Endothelial cell of hepatic sinusoid (primary cell): ENCODE measurements around the gene C16orf96.

ENCODE experiments used
- in situ Hi-C: cut with HindIII; loops from 2 replicates; pipeline ENCODE4 v1.10.0; 2017; ENCODE audit warnings: low sequenced_read_pairs

The C16orf96 gene

GRCh38 chr16:4594433-4595410, 38.6 kb downstream of the C16orf96 start:
- in situ Hi-C loops, result no loop called here

- in situ Hi-C loops, result no loop called here
These were observed 41.0 kb downstream of the C16orf96 start for GRCh38 chr16:4597174-4597573.

- in situ Hi-C loops, result no loop called here
These were observed 42.9 kb downstream of the C16orf96 start for GRCh38 chr16:4599037-4599436.

GRCh38 chr16:4599545-4599944, 43.4 kb downstream of the C16orf96 start:
- in situ Hi-C loops, result no loop called here

GRCh38 chr16:4601036-4601863, 45.1 kb downstream of the C16orf96 start:
- in situ Hi-C loops, result no loop called here

GRCh38 chr16:4601864-4602186, 45.7 kb downstream of the C16orf96 start:
- in situ Hi-C loops, result no loop called here

- in situ Hi-C loops, result no loop called here
These were observed 46.2 kb downstream of the C16orf96 start for GRCh38 chr16:4602331-4602730.

- in situ Hi-C loops, result no loop called here
These were observed 47.6 kb downstream of the C16orf96 start for GRCh38 chr16:4603624-4604170.

- in situ Hi-C loops, result no loop called here
These were observed 48.3 kb downstream of the C16orf96 start for GRCh38 chr16:4604401-4604800.

- in situ Hi-C loops, result loop anchor here (5.0 kb wide), 1 partner anchor 84 kb away; no protein-coding TSS in a partner anchor
These were observed 50.2 kb downstream of the C16orf96 start for GRCh38 chr16:4606354-4606753.

GRCh38 chr16:4607841-4608703, 51.9 kb downstream of the C16orf96 start:
- in situ Hi-C loops, result loop anchor here (5.0 kb wide), 1 partner anchor 86 kb away; no protein-coding TSS in a partner anchor

GRCh38 chr16:4608704-4608980, 52.5 kb downstream of the C16orf96 start:
- in situ Hi-C loops, result loop anchor here (5.0 kb wide), 1 partner anchor 86 kb away; no protein-coding TSS in a partner anchor

- in situ Hi-C loops, result loop anchor here (5.0 kb wide), 1 partner anchor 87 kb away; no protein-coding TSS in a partner anchor
These were observed 53.3 kb downstream of the C16orf96 start for GRCh38 chr16:4609200-4610010.

GRCh38 chr16:4610011-4611005, 54.2 kb downstream of the C16orf96 start:
- in situ Hi-C loops, result no loop called here

GRCh38 chr16:4611337-4612021, 55.3 kb downstream of the C16orf96 start:
- in situ Hi-C loops, result no loop called here

GRCh38 chr16:4612474-4612931, 56.4 kb downstream of the C16orf96 start:
- in situ Hi-C loops, result no loop called here

- in situ Hi-C loops, result no loop called here
These were observed 57.0 kb downstream of the C16orf96 start for GRCh38 chr16:4612977-4613635.
